ENCODE measurements around the gene NPIPA1. TPM values are rescaled to one million over a fixed set of nuclear protein-coding genes. Genes with fewer than 3 reads are reported as not detected.
A peak's percentile ranks its signal among the peaks of the same experiment; 100 is the strongest.
"Not testable (repeated sequence)": the region's sequence is repeated elsewhere in the genome, so short reads cannot be mapped to it uniquely, and the experiment has no call there.

Gene NPIPA1
- polyA plus RNA-seq (2013, experiment 1 of 2): 63.9 TPM
- 64.1 TPM for polyA plus RNA-seq (2013, experiment 2 of 2)

- not testable (repeated sequence) for H3K36me3 ChIP-seq (ENCODE audit: control insufficient read depth, insufficient read depth, low read length); H3K4me1 ChIP-seq (ENCODE audit: control insufficient read depth, insufficient read depth, low read length, poor library complexity, severe bottlenecking); H3K9me3 ChIP-seq (ENCODE audit: control insufficient read depth, low read length); H3K27ac ChIP-seq (ENCODE audit: low read depth, low read length, severe bottlenecking); H3K4me3 ChIP-seq (ENCODE audit: extremely low read depth, insufficient read depth, low read length, poor library complexity, severe bottlenecking)
- WGBS, 2 experiments (ENCODE audit: insufficient coverage in 2 of 2): no CpG with 5 or more reads among the region's 4 CpGs
These were observed at the start of gene NPIPA1 for GRCh38 chr16:14937143-14937542. TSS of gene NPIPA1 (plus strand) at chr16:14937443. CDS start at chr16:14937443, 0 bp downstream.

GRCh38 chr16:14892111-14892510, 45.1 kb upstream of the NPIPA1 start:
- WGBS, 2 experiments (ENCODE audit: insufficient coverage in 2 of 2): 100% methylated on average over 1 of the region's 6 CpGs; no CpG with 5 or more reads in 1 of the 2 experiments
- not testable (repeated sequence) for H3K4me1 ChIP-seq (ENCODE audit: control insufficient read depth, insufficient read depth, low read length, poor library complexity, severe bottlenecking); H3K4me3 ChIP-seq (ENCODE audit: extremely low read depth, insufficient read depth, low read length, poor library complexity, severe bottlenecking); H3K36me3 ChIP-seq (ENCODE audit: control insufficient read depth, insufficient read depth, low read length); H3K9me3 ChIP-seq (ENCODE audit: control insufficient read depth, low read length); H3K27ac ChIP-seq (ENCODE audit: low read depth, low read length, severe bottlenecking)

- H3K4me1 ChIP-seq (ENCODE audit: control insufficient read depth, insufficient read depth, low read length, poor library complexity, severe bottlenecking); H3K27ac ChIP-seq (ENCODE audit: low read depth, low read length, severe bottlenecking); H3K9me3 ChIP-seq (ENCODE audit: control insufficient read depth, low read length); H3K4me3 ChIP-seq (ENCODE audit: extremely low read depth, insufficient read depth, low read length, poor library complexity, severe bottlenecking); H3K36me3 ChIP-seq (ENCODE audit: control insufficient read depth, insufficient read depth, low read length): not testable (repeated sequence)
- 84 to 92% methylated on average over 6 to 7 of the region's 14 CpGs for WGBS, 2 experiments (ENCODE audit: insufficient coverage in 2 of 2)
These were observed 41.9 kb upstream of the NPIPA1 start for GRCh38 chr16:14895382-14895781.

GRCh38 chr16:14896023-14896422, 41.2 kb upstream of the NPIPA1 start:
- not testable (repeated sequence) for H3K9me3 ChIP-seq (ENCODE audit: control insufficient read depth, low read length); H3K36me3 ChIP-seq (ENCODE audit: control insufficient read depth, insufficient read depth, low read length); H3K27ac ChIP-seq (ENCODE audit: low read depth, low read length, severe bottlenecking); H3K4me1 ChIP-seq (ENCODE audit: control insufficient read depth, insufficient read depth, low read length, poor library complexity, severe bottlenecking); H3K4me3 ChIP-seq (ENCODE audit: extremely low read depth, insufficient read depth, low read length, poor library complexity, severe bottlenecking)
- 93 to 94% methylated on average over 4 to 5 of the region's 9 CpGs for WGBS, 2 experiments (ENCODE audit: insufficient coverage in 2 of 2)

GRCh38 chr16:14897006-14897664, 40.1 kb upstream of the NPIPA1 start:
- H3K9me3 ChIP-seq (ENCODE audit: control insufficient read depth, low read length); H3K4me3 ChIP-seq (ENCODE audit: extremely low read depth, insufficient read depth, low read length, poor library complexity, severe bottlenecking); H3K27ac ChIP-seq (ENCODE audit: low read depth, low read length, severe bottlenecking); H3K4me1 ChIP-seq (ENCODE audit: control insufficient read depth, insufficient read depth, low read length, poor library complexity, severe bottlenecking); H3K36me3 ChIP-seq (ENCODE audit: control insufficient read depth, insufficient read depth, low read length): not testable (repeated sequence)
- WGBS, 2 experiments (ENCODE audit: insufficient coverage in 2 of 2): no CpG with 5 or more reads among the region's 12 CpGs

GRCh38 chr16:14898162-14898561, 39.1 kb upstream of the NPIPA1 start:
- H3K4me3 ChIP-seq (ENCODE audit: extremely low read depth, insufficient read depth, low read length, poor library complexity, severe bottlenecking); H3K27ac ChIP-seq (ENCODE audit: low read depth, low read length, severe bottlenecking); H3K4me1 ChIP-seq (ENCODE audit: control insufficient read depth, insufficient read depth, low read length, poor library complexity, severe bottlenecking); H3K9me3 ChIP-seq (ENCODE audit: control insufficient read depth, low read length); H3K36me3 ChIP-seq (ENCODE audit: control insufficient read depth, insufficient read depth, low read length): not testable (repeated sequence)
- WGBS, 2 experiments (ENCODE audit: insufficient coverage in 2 of 2): 82 to 94% methylated on average over 2 of the region's 4 CpGs

GRCh38 chr16:14903191-14903957, 33.9 kb upstream of the NPIPA1 start:
- not testable (repeated sequence) for H3K4me3 ChIP-seq (ENCODE audit: extremely low read depth, insufficient read depth, low read length, poor library complexity, severe bottlenecking); H3K27ac ChIP-seq (ENCODE audit: low read depth, low read length, severe bottlenecking); H3K4me1 ChIP-seq (ENCODE audit: control insufficient read depth, insufficient read depth, low read length, poor library complexity, severe bottlenecking); H3K9me3 ChIP-seq (ENCODE audit: control insufficient read depth, low read length); H3K36me3 ChIP-seq (ENCODE audit: control insufficient read depth, insufficient read depth, low read length)
- WGBS, 2 experiments (ENCODE audit: insufficient coverage in 2 of 2): 60 to 100% methylated on average over 1 to 4 of the region's 8 CpGs

- WGBS, 2 experiments (ENCODE audit: insufficient coverage in 2 of 2): no CpG with 5 or more reads among the region's 4 CpGs
- not testable (repeated sequence) for H3K4me3 ChIP-seq (ENCODE audit: extremely low read depth, insufficient read depth, low read length, poor library complexity, severe bottlenecking); H3K36me3 ChIP-seq (ENCODE audit: control insufficient read depth, insufficient read depth, low read length); H3K9me3 ChIP-seq (ENCODE audit: control insufficient read depth, low read length); H3K4me1 ChIP-seq (ENCODE audit: control insufficient read depth, insufficient read depth, low read length, poor library complexity, severe bottlenecking); H3K27ac ChIP-seq (ENCODE audit: low read depth, low read length, severe bottlenecking)
These were observed 27.5 kb upstream of the NPIPA1 start for GRCh38 chr16:14909744-14910143.

- no CpG with 5 or more reads among the region's 85 CpGs for WGBS, 2 experiments (ENCODE audit: insufficient coverage in 2 of 2)
- H3K9me3 ChIP-seq (ENCODE audit: control insufficient read depth, low read length); H3K4me3 ChIP-seq (ENCODE audit: extremely low read depth, insufficient read depth, low read length, poor library complexity, severe bottlenecking); H3K27ac ChIP-seq (ENCODE audit: low read depth, low read length, severe bottlenecking); H3K4me1 ChIP-seq (ENCODE audit: control insufficient read depth, insufficient read depth, low read length, poor library complexity, severe bottlenecking); H3K36me3 ChIP-seq (ENCODE audit: control insufficient read depth, insufficient read depth, low read length): not testable (repeated sequence)
These were observed 26.2 kb upstream of the NPIPA1 start for GRCh38 chr16:14910833-14911629.

GRCh38 chr16:14911954-14912353, 25.3 kb upstream of the NPIPA1 start:
- H3K36me3 ChIP-seq (ENCODE audit: control insufficient read depth, insufficient read depth, low read length); H3K9me3 ChIP-seq (ENCODE audit: control insufficient read depth, low read length); H3K4me1 ChIP-seq (ENCODE audit: control insufficient read depth, insufficient read depth, low read length, poor library complexity, severe bottlenecking); H3K27ac ChIP-seq (ENCODE audit: low read depth, low read length, severe bottlenecking): not testable (repeated sequence)
- 0% methylated on average over 2 of the region's 33 CpGs; no CpG with 5 or more reads in 1 of the 2 experiments for WGBS, 2 experiments (ENCODE audit: insufficient coverage in 2 of 2)
- H3K4me3 ChIP-seq (ENCODE audit: extremely low read depth, insufficient read depth, low read length, poor library complexity, severe bottlenecking): peak overlapping the region; percentile 11

Measured in mesodermal cell (in vitro differentiated cells).